DND-41 (cell line): Measurements from ENCODE around the gene PLCB3.
A peak's percentile ranks its signal among the peaks of the same experiment; 100 is the strongest.

Experiments used
- EZH2 ChIP-seq: IDR thresholded peaks from 3 replicates; pipeline ENCODE4 v1.6.1; 2012; ENCODE audit warnings: borderline replicate concordance, low read depth, mild to moderate bottlenecking, moderate library complexity, low read length, inconsistent platforms; ENCODE audit not compliant: severe bottlenecking
- TF ChIP-seq, protein P1 (sequence below): IDR thresholded peaks from 2 replicates; pipeline ENCODE4 v1.5.1; 2012; ENCODE audit warnings: borderline replicate concordance, low read length, moderate library complexity, mild to moderate bottlenecking; ENCODE audit not compliant: poor library complexity, severe bottlenecking; ENCODE audit errors: extremely low read depth

DNA sequence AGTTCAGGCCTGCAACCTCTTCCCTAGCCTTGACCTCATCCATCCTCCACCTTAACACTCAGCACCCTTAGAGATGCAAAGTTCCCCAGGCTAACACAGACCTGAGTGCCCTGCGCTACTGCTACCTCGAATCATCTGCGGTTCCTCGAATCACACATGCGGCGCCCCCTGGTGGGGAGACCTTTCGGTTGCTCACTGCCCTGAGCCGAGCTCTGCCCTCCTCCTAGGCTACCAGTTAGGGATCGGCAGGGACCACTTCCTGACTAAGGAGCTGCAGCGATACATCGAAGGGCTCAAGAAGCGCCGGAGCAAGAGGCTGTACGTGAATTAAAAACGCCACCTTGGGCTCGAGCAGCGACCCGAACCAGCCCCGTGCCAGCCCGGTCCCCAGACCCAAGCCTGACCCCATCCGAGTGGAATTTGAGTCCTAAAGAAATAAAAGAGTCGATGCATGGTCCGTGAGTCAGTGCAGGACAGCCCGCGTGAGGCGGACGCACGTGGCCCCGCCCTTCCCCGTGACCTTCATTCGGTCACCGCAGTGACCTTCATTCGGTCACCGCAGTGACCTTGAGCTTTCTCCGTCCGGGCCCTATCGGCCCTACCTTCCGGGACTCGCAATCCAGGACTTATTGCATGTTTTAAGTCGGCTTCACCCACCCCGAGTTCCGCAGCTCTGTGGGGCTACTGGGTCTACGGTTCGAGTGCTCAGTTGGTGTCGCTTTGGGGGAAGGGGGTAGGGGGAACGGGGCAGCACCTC is 53.2 kb downstream of the PLCB3 start:
- TF ChIP-seq, protein P1, sequence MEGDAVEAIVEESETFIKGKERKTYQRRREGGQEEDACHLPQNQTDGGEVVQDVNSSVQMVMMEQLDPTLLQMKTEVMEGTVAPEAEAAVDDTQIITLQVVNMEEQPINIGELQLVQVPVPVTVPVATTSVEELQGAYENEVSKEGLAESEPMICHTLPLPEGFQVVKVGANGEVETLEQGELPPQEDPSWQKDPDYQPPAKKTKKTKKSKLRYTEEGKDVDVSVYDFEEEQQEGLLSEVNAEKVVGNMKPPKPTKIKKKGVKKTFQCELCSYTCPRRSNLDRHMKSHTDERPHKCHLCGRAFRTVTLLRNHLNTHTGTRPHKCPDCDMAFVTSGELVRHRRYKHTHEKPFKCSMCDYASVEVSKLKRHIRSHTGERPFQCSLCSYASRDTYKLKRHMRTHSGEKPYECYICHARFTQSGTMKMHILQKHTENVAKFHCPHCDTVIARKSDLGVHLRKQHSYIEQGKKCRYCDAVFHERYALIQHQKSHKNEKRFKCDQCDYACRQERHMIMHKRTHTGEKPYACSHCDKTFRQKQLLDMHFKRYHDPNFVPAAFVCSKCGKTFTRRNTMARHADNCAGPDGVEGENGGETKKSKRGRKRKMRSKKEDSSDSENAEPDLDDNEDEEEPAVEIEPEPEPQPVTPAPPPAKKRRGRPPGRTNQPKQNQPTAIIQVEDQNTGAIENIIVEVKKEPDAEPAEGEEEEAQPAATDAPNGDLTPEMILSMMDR, result peak; percentile 99
- TF ChIP-seq EZH2, result no peak
